ENCODE measurements around the gene CPS1.

DNA sequence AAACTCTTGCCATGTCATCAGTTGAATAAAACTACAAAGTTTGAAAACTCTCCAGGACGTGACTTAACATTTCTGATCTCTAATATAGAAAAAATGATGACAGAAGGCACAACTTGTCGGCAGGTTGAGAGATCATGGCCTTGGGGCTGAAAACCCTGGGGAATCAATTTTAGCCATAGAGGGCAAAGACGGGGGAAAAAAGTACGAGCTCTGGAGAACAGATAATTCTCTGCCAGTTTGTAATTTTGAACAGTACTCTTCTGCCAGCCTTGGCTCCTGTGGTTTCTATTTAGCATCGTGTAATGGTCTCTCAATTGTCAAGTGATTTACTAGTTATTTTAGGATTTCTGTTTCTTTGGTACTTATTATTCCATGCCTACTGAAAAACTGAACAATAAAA lies 25.3 kb upstream of the CPS1 start:
- TF ChIP-seq FOXM1 (IDR thresholded peaks at IDR 0.05; ENCODE audit: borderline replicate concordance), result no peak
- TF ChIP-seq FOXK2 (IDR thresholded peaks at IDR 0.05), result no peak

All from HEK293T (cell line).